Natural killer cell (primary cell): ENCODE data around the gene ASB1. TPM values are rescaled to one million over a fixed set of nuclear protein-coding genes. Genes with fewer than 3 reads are reported as not detected.

Experiments
- ATAC-seq, 3 donors: fragments of 150-1000 bp in 2 of 3; fragments of 200-7000 bp in 1 of 3; cut with Tn5 transposase; 1 replicate in 1 of 3; 2 replicates in 2 of 3; pipeline ENCODE4 v1.10.0; 2021; ENCODE audit warnings: mild to moderate bottlenecking in 2 of 3, moderate library complexity in 2 of 3
- DNase-seq, 2 donors: peaks; one replicate each; pipeline versions ENCODE4 v3.0.0 to v3.0.0-alpha.2; 2013 to 2021; ENCODE audit warnings: mixed read lengths in 1 of 2
- H3K27ac ChIP-seq: one replicate; pipeline ENCODE4 v1.5.1; 2013; ENCODE audit warnings: mild to moderate bottlenecking, low read length
- H3K27me3 ChIP-seq: one replicate; pipeline ENCODE4 v1.6.1; 2013; ENCODE audit warnings: low read length; ENCODE audit not compliant: control insufficient read depth, insufficient read depth
- H3K36me3 ChIP-seq: one replicate; pipeline ENCODE4 v1.6.1; 2013; ENCODE audit warnings: low read length; ENCODE audit not compliant: control insufficient read depth, insufficient read depth
- H3K4me1 ChIP-seq: one replicate; pipeline ENCODE4 v1.6.1; 2013; ENCODE audit warnings: low read length; ENCODE audit not compliant: control insufficient read depth, insufficient read depth
- H3K4me3 ChIP-seq: one replicate; pipeline ENCODE4 v1.5.1; 2013; ENCODE audit warnings: low read length
- H3K9me3 ChIP-seq: one replicate; pipeline ENCODE4 v1.6.1; 2013; ENCODE audit warnings: low read length; ENCODE audit not compliant: control insufficient read depth, insufficient read depth
- H3K27ac Mint-ChIP-seq, 2 donors: one replicate each; pipeline ENCODE4 v1.8.0; 2022; ENCODE audit warnings: mild to moderate bottlenecking in 2 of 2, mixed read lengths in 2 of 2, moderate library complexity in 1 of 2
- H3K27me3 Mint-ChIP-seq, 2 donors: one replicate each; pipeline ENCODE4 v1.8.0; 2022; ENCODE audit warnings: low read depth in 2 of 2, mixed read lengths in 2 of 2
- H3K36me3 Mint-ChIP-seq: one replicate; pipeline ENCODE4 v1.8.0; 2022; ENCODE audit warnings: mixed read lengths
- H3K4me1 Mint-ChIP-seq, 2 donors: one replicate each; pipeline ENCODE4 v1.8.0; 2022; ENCODE audit warnings: mixed read lengths in 2 of 2
- H3K4me3 Mint-ChIP-seq: one replicate; pipeline ENCODE4 v1.8.0; 2022; ENCODE audit warnings: mild to moderate bottlenecking, moderate library complexity, mixed read lengths
- H3K9me3 Mint-ChIP-seq, 2 donors: one replicate each; pipeline ENCODE4 v1.8.0; 2022; ENCODE audit warnings: mixed read lengths in 2 of 2
- CTCF ChIP-seq: fragments of 200-600 bp; IDR thresholded peaks from one replicate; pipeline ENCODE4 v1.8.0; 2022; ENCODE audit warnings: antibody characterized with exemption
- WGBS: methylation state at CpG from one replicate; pipeline ENCODE4 v1.1.7; 2013; ENCODE audit warnings: missing lambda C conversion rate; ENCODE audit not compliant: insufficient coverage; 5-methylcytosine and 5-hydroxymethylcytosine counted together
- intact Hi-C: fragments of 100-400 bp; cut with micrococcal nuclease; formaldehyde crosslinking; loops from one replicate; pipeline ENCODE4 v1.14.2; 2022
- total RNA-seq, 4 donors: library from RNA; stranded (reverse); fragments of 120-200 nt in 1 of 4; gene quantifications; one replicate each; pipeline versions ENCODE4 v1.2.3 to v1.2.4, GENCODE V29; 2013 to 2022

Gene ASB1
- total RNA-seq, 3 donors from 2014 or later (not counting 1 experiment from before 2014, with no cell fraction given) = 38.3 to 47.5 (median 38.9) TPM

- no peak for ATAC-seq
- no peak overlapping the region for H3K27ac ChIP-seq
- Mint-ChIP-seq H3K36me3 (no peaks in the 10 kb centered on the region), H3K27ac (no peak overlapping the region), H3K4me3 (no peak overlapping the region), H3K4me1 (peaks cover 0 to 9% of the 10 kb centered on the region in 2 donors), H3K9me3 (no peaks in the 10 kb centered on the region), H3K27me3 (no peaks in the 10 kb centered on the region)
- no peaks in the 10 kb centered on the region for H3K4me1 ChIP-seq
- no peaks in the 10 kb centered on the region for H3K36me3 ChIP-seq
- 65% methylated on average over 5 of the region's 5 CpGs for WGBS
- H3K9me3 ChIP-seq = no peaks in the 10 kb centered on the region
- intact Hi-C loops = no loop called here
- DNase-seq = no peak
- H3K27me3 ChIP-seq = no peaks in the 10 kb centered on the region
- no peak overlapping the region for H3K4me3 ChIP-seq
- no peak for TF ChIP-seq CTCF
Measured at GRCh38 chr2:238492840-238493239, 66.1 kb downstream of the ASB1 start.

- Histone ChIP-seq H3K4me1 (no peaks in the 10 kb centered on the region), H3K27me3 (no peaks in the 10 kb centered on the region), H3K9me3 (no peaks in the 10 kb centered on the region), H3K27ac (no peak overlapping the region), H3K4me3 (no peak overlapping the region), H3K36me3 (no peaks in the 10 kb centered on the region)
- 64% methylated on average over 2 of the region's 5 CpGs for WGBS
- Mint-ChIP-seq H3K27ac (no peak overlapping the region), H3K27me3 (no peaks in the 10 kb centered on the region), H3K4me1 (peaks cover 0 to 9% of the 10 kb centered on the region in 2 donors), H3K4me3 (no peak overlapping the region), H3K36me3 (no peaks in the 10 kb centered on the region), H3K9me3 (no peaks in the 10 kb centered on the region)
- DNase-seq (no peak), ATAC-seq (no peak)
- no peak for TF ChIP-seq CTCF
- intact Hi-C loops = no loop called here
Measured at GRCh38 chr2:238493411-238493810, 66.7 kb downstream of the ASB1 start.

- Histone ChIP-seq H3K4me1 (no peaks in the 10 kb centered on the region), H3K27me3 (no peaks in the 10 kb centered on the region), H3K27ac (no peak overlapping the region), H3K9me3 (no peaks in the 10 kb centered on the region), H3K4me3 (no peak overlapping the region), H3K36me3 (no peaks in the 10 kb centered on the region)
- Mint-ChIP-seq H3K36me3 (no peaks in the 10 kb centered on the region), H3K27me3 (no peaks in the 10 kb centered on the region), H3K4me3 (no peak overlapping the region), H3K27ac (no peak overlapping the region), H3K4me1 (peaks cover 0 to 9% of the 10 kb centered on the region in 2 donors), H3K9me3 (no peaks in the 10 kb centered on the region)
- DNase-seq (peak in 1 of 2 donors; percentile 53), ATAC-seq (no peak)
- whole genome bisulfite sequencing = 40% methylated on average over 18 of the region's 18 CpGs
- TF ChIP-seq CTCF = no peak
- intact Hi-C loops = no loop called here
Measured at GRCh38 chr2:238493880-238494572, 67.3 kb downstream of the ASB1 start.

GRCh38 chr2:238494573-238494961, 67.8 kb downstream of the ASB1 start:
- no peak overlapping the region for H3K27ac ChIP-seq
- Mint-ChIP-seq H3K27ac (no peak overlapping the region), H3K4me3 (no peak overlapping the region), H3K27me3 (no peaks in the 10 kb centered on the region), H3K4me1 (peaks cover 0 to 9% of the 10 kb centered on the region in 2 donors), H3K9me3 (no peaks in the 10 kb centered on the region), H3K36me3 (no peaks in the 10 kb centered on the region)
- H3K36me3 ChIP-seq = no peaks in the 10 kb centered on the region
- ATAC-seq (no peak), DNase-seq (no peak)
- 87% methylated on average over 16 of the region's 16 CpGs for WGBS
- intact Hi-C loops = no loop called here
- no peaks in the 10 kb centered on the region for H3K4me1 ChIP-seq
- no peaks in the 10 kb centered on the region for H3K27me3 ChIP-seq
- no peaks in the 10 kb centered on the region for H3K9me3 ChIP-seq
- TF ChIP-seq CTCF = no peak
- no peak overlapping the region for H3K4me3 ChIP-seq
